Spleen (tissue), 11 donors: ENCODE results near the gene CHPF. TPM values are rescaled to one million over a fixed set of nuclear protein-coding genes. Genes with fewer than 3 reads are reported as not detected.

Experiments
- DNase-seq: peaks from one replicate; pipeline ENCODE4 v3.0.0-alpha.2; 2020
- H3K27ac ChIP-seq, 8 donors: fragments of 200-600 bp; sonication (generic) in 7 of 8; 1 replicate in 4 of 8; 2 replicates in 4 of 8; pipeline versions ENCODE4 v1.5.0 to v1.8.0; 2016 to 2021; ENCODE audit warnings: inconsistent platforms in 4 of 8, mild to moderate bottlenecking in 4 of 8, moderate library complexity in 1 of 8
- H3K27me3 ChIP-seq, 7 donors: fragments of 200-600 bp; sonication (generic) in 6 of 7; replicated peaks in 1 of 7; 1 replicate in 4 of 7; 2 replicates in 3 of 7; pipeline versions ENCODE4 v1.5.0 to v1.8.0; 2016 to 2021; ENCODE audit warnings: inconsistent platforms in 3 of 7, mild to moderate bottlenecking in 1 of 7
- H3K36me3 ChIP-seq, 6 donors: fragments of 200-600 bp; sonication (generic) in 5 of 6; 1 replicate in 4 of 6; 2 replicates in 2 of 6; pipeline versions ENCODE4 v1.5.0 to v1.8.0; 2016 to 2021; ENCODE audit warnings: inconsistent platforms in 2 of 6
- H3K4me1 ChIP-seq, 6 donors: fragments of 200-600 bp; sonication (generic) in 5 of 6; 1 replicate in 3 of 6; 2 replicates in 3 of 6; pipeline versions ENCODE4 v1.5.0 to v1.8.0; 2016 to 2021; ENCODE audit warnings: inconsistent platforms in 3 of 6
- H3K4me3 ChIP-seq, 8 donors: fragments of 200-600 bp; sonication (generic) in 7 of 8; 1 replicate in 4 of 8; 2 replicates in 4 of 8; pipeline versions ENCODE4 v1.5.0 to v1.8.0; 2016 to 2021; ENCODE audit warnings: inconsistent platforms in 4 of 8, mild to moderate bottlenecking in 4 of 8, moderate library complexity in 2 of 8
- H3K9me3 ChIP-seq, 8 donors: fragments of 200-600 bp; sonication (generic) in 7 of 8; 1 replicate in 4 of 8; 2 replicates in 4 of 8; pipeline versions ENCODE4 v1.5.0 to v1.8.0; 2016 to 2021; ENCODE audit warnings: inconsistent platforms in 4 of 8
- POLR2A ChIP-seq, 3 donors: fragments of 450-650 bp; IDR thresholded peaks; one replicate each; pipeline ENCODE4 v1.5.1; 2017; ENCODE audit warnings: antibody characterized with exemption in 3 of 3, mild to moderate bottlenecking in 1 of 3
- POLR2AphosphoS5 ChIP-seq, 3 donors: sonication (generic); formaldehyde crosslinking; IDR thresholded peaks; one replicate each; pipeline ENCODE4 v1.5.1; 2017; ENCODE audit warnings: antibody characterized with exemption in 3 of 3
- WGBS, 5 donors: extraction: QIAGEN DNeasy Blood & Tissue Kit in 3 of 5; methylation state at CpG; one replicate each; pipeline versions ENCODE4 v1.1.5 to v1.1.7; 2013 to 2018; 5-methylcytosine and 5-hydroxymethylcytosine counted together
- intact Hi-C: fragments of 100-400 bp; cut with DNase I; formaldehyde crosslinking; loops from one replicate; pipeline ENCODE4 v1.15.0; 2023; ENCODE audit warnings: low total_unique reads
- polyA plus RNA-seq, 3 donors: library from polyadenylated mRNA; stranded (reverse); fragments of 200-250 nt; gene quantifications; one replicate each; pipeline ENCODE4 v1.2.1, GENCODE V29; 2013
- total RNA-seq, 7 donors: library from RNA; depleted of rRNA in 3 of 7; stranded (reverse); fragments of >200 nt in 3 of 7; fragmentation: NEBNext Ultra II Directional in 4 of 7; extraction: Animal tissue kit (Norgen Biotek cat#: 25700) in 4 of 7; gene quantifications; one replicate each; pipeline versions ENCODE4 v1.1.0 to v1.2.1, GENCODE V29; 2016 to 2021
- TF ChIP-seq, protein P1 (sequence below), 11 experiments: fragments of 200-600 bp in 7 of 11; fragments of 450-650 bp in 4 of 11; sonication (generic) in 4 of 11; IDR thresholded peaks in 8 of 11; conservative IDR thresholded peaks in 3 of 11; 1 replicate in 7 of 11; 2 replicates in 4 of 11; pipeline versions ENCODE4 v1.4.0 to v1.8.0; 2016 to 2021; ENCODE audit warnings: antibody characterized with exemption in 11 of 11, inconsistent platforms in 4 of 11, mild to moderate bottlenecking in 1 of 11
- donor health status: healthy with polysubstance abuse.
- donor health status: DM: no; HTN: no; CAD: no; lungs with moderate emphysema.
- donor health status: DM: no; HTN: no; CAD: no.
- donor health status: Bipolar disorder and iron deficiency.
- donor health status: healthy.
- donor health status: DM: no; HTN: no; CAD: no.
- donor health status: DM: yes; HTN: yes; CAD: no.

The CHPF gene
- total and polyA plus RNA-seq, 10 donors, result 2.8 to 26.2 (median 13.2) TPM

GRCh38 chr2:219566640-219567039 lies 23.0 kb upstream of the CHPF start:
- TF ChIP-seq POLR2AphosphoS5 (IDR thresholded peaks at IDR 0.05) (no peak), POLR2A (IDR thresholded peaks at IDR 0.05) (no peak)
- TF ChIP-seq, protein P1, sequence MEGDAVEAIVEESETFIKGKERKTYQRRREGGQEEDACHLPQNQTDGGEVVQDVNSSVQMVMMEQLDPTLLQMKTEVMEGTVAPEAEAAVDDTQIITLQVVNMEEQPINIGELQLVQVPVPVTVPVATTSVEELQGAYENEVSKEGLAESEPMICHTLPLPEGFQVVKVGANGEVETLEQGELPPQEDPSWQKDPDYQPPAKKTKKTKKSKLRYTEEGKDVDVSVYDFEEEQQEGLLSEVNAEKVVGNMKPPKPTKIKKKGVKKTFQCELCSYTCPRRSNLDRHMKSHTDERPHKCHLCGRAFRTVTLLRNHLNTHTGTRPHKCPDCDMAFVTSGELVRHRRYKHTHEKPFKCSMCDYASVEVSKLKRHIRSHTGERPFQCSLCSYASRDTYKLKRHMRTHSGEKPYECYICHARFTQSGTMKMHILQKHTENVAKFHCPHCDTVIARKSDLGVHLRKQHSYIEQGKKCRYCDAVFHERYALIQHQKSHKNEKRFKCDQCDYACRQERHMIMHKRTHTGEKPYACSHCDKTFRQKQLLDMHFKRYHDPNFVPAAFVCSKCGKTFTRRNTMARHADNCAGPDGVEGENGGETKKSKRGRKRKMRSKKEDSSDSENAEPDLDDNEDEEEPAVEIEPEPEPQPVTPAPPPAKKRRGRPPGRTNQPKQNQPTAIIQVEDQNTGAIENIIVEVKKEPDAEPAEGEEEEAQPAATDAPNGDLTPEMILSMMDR (IDR thresholded peaks at IDR 0.05 in 8 of 11, conservative IDR thresholded peaks at IDR 0.05 in 3 of 11), result no peak
- Histone ChIP-seq H3K9me3 (no peaks in the 10 kb centered on the region), H3K4me3 (no peak overlapping the region), H3K4me1 (peaks cover 0 to 21% (median 18%) of the 10 kb centered on the region in 6 donors), H3K36me3 (peaks cover 0 to 12% (median 0%) of the 10 kb centered on the region in 6 donors), H3K27ac (no peak overlapping the region), H3K27me3 (peaks cover 0 to 34% (median 19%) of the 10 kb centered on the region in 7 donors)
- 83 to 95% (median 88%) methylated on average over 10 to 11 of the region's 11 CpGs for WGBS, 5 donors
- intact Hi-C loops, result no loop called here
- no peak for DNase-seq

DNA sequence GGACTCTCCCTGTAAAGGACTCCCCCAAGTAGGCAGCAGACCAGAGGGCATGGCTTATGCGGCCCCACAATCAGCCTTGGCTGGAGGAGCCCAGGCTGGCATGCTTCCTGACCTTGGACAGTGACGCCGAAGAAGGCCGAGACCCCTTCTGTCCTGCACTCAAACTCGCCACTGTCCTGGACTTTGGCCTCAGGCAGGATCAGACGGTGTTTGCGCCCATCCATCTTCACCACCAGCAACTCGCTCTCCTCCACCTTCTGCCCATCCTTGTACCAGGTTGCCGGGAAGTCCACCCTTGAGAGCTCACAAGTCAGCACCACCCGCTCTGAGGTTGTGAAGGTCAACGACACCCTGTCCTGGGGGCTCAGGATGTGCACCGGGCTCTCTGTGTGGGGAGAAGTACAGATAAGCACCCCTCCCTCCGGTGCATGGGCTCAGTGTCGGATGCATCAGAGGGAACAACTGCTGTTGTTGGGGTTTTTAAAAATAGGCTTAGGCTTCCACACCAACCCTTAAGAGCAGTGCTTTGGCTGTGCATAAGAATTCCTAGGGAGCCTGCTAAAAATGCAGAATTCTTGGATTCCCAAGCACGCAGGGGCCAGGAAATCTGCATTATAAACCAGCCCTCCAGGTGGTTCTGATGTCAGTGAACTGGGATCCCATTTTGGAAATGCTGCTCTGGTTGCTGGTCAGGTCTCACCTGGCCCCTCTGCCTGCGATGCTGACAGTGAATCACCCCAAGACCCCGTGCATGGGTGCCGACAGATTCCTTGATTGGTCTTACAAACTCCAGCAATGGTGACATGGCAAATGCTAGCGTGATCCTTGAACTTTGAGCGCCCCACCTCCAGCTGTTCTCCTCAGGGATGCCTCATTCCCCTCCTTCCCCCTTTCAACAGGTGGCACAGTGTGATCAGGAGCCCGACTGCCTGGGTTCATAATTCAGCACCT lies 21.8 kb upstream of the CHPF start:
- H3K27me3 ChIP-seq, result peaks cover 0 to 22% (median 9%) of the 10 kb centered on the region in 7 donors
- no peak overlapping the region for H3K4me3 ChIP-seq
- intact Hi-C loops, result no loop called here

GRCh38 chr2:219563271-219563928 lies 19.8 kb upstream of the CHPF start:
- Histone ChIP-seq H3K9me3 (no peaks in the 10 kb centered on the region), H3K4me1 (peaks cover 0 to 7% (median 5%) of the 10 kb centered on the region in 6 donors), H3K27me3 (peaks cover 0 to 4% (median 0%) of the 10 kb centered on the region in 7 donors), H3K27ac (no peak overlapping the region), H3K36me3 (peaks cover 0 to 12% (median 0%) of the 10 kb centered on the region in 6 donors), H3K4me3 (no peak overlapping the region)
- intact Hi-C loops, result no loop called here
- no peak for DNase-seq
- WGBS, 5 donors, result 92 to 93% (median 93%) methylated on average over 19 to 20 of the region's 20 CpGs
- TF ChIP-seq, protein P1 (IDR thresholded peaks at IDR 0.05 in 8 of 11, conservative IDR thresholded peaks at IDR 0.05 in 3 of 11), result no peak
- TF ChIP-seq POLR2A (IDR thresholded peaks at IDR 0.05) (no peak), POLR2AphosphoS5 (IDR thresholded peaks at IDR 0.05) (no peak)

More for the DNA sequence above, 21.8 kb upstream of the CHPF start:
- TF ChIP-seq POLR2A (IDR thresholded peaks at IDR 0.05) (no peak), POLR2AphosphoS5 (IDR thresholded peaks at IDR 0.05) (no peak)
- TF ChIP-seq, protein P1 (IDR thresholded peaks at IDR 0.05 in 8 of 11, conservative IDR thresholded peaks at IDR 0.05 in 3 of 11), result no peak
- H3K9me3 ChIP-seq, result no peaks in the 10 kb centered on the region
- no peak overlapping the region for H3K27ac ChIP-seq
- 82 to 89% (median 86%) methylated on average over 21 of the region's 21 CpGs for WGBS, 5 donors
- H3K4me1 ChIP-seq, result peaks cover 0 to 10% (median 8%) of the 10 kb centered on the region in 6 donors
- peak; percentile 70 for DNase-seq
- H3K36me3 ChIP-seq, result peaks cover 0 to 12% (median 0%) of the 10 kb centered on the region in 6 donors
